Tibial artery (tissue), 4 donors: ENCODE data around the gene SETD3.

Experiments used
- DNase-seq, 2 donors: peaks; one replicate each; pipeline ENCODE4 v3.0.0-alpha.2; 2019
- H3K27ac ChIP-seq, 2 donors: fragments of 200-600 bp; sonication (generic) in 1 of 2; 1 replicate in 1 of 2; 2 replicates in 1 of 2; pipeline ENCODE4 v1.5.1; 2018 to 2019; ENCODE audit warnings: mild to moderate bottlenecking in 1 of 2
- H3K27me3 ChIP-seq, 2 donors: fragments of 200-600 bp; sonication (generic) in 1 of 2; one replicate each; pipeline versions ENCODE4 v1.5.1 to v1.6.0; 2016 to 2019
- H3K36me3 ChIP-seq, 3 donors: fragments of 200-600 bp; sonication (generic) in 2 of 3; one replicate each; pipeline ENCODE4 v1.5.1; 2016 to 2019; ENCODE audit warnings: mild to moderate bottlenecking in 2 of 3
- H3K4me1 ChIP-seq, 4 donors: fragments of 200-600 bp; sonication (generic) in 2 of 4; 1 replicate in 3 of 4; 2 replicates in 1 of 4; pipeline ENCODE4 v1.5.1; 2016 to 2019
- H3K4me3 ChIP-seq, 2 donors: fragments of 200-600 bp; sonication (generic) in 1 of 2; 1 replicate in 1 of 2; 2 replicates in 1 of 2; pipeline ENCODE4 v1.5.1; 2018 to 2019; ENCODE audit warnings: mild to moderate bottlenecking in 2 of 2
- H3K9me3 ChIP-seq, 3 donors: fragments of 200-600 bp; sonication (generic) in 1 of 3; one replicate each; pipeline ENCODE4 v1.5.1; 2016 to 2019
- intact Hi-C: fragments of 100-400 bp; cut with DNase I; formaldehyde crosslinking; loops from one replicate; pipeline ENCODE4 v1.15.0; 2023; ENCODE audit warnings: low total_unique reads
- TF ChIP-seq, protein P1 (sequence below), 2 experiments: fragments of 200-600 bp in 1 of 2; fragments of 450-650 bp in 1 of 2; IDR thresholded peaks; one replicate each; pipeline ENCODE4 v1.5.1; 2017 to 2019; ENCODE audit warnings: antibody characterized with exemption in 2 of 2, mild to moderate bottlenecking in 1 of 2, moderate library complexity in 1 of 2

The SETD3 gene

DNA sequence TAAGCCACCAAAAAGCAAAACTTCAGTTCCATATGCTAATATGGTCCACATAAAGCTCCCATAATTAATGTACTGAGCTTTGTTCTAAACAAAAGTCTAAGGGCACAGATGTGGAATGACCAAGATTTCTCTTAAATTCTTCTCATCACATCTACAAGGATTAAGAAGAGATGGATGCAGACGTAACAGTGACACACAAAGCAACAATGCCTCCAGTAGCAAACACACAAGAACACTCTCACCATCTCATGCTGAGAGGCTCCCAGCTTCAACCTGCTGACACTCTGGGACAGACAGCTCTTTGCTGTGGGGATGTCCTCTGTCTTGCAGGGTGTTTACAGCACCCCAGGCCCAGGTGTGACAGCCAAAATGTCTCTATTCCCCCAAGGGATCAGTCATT lies 48.2 kb downstream of the SETD3 start:
- no peaks in the 10 kb centered on the region for H3K27me3 ChIP-seq
- intact Hi-C loops, result no loop called here
- H3K4me1 ChIP-seq, result peaks cover 0 to 15% (median 5%) of the 10 kb centered on the region in 4 donors
- no peaks in the 10 kb centered on the region for H3K9me3 ChIP-seq
- H3K36me3 ChIP-seq, result peaks cover 18 to 48% (median 29%) of the 10 kb centered on the region in 3 donors
- H3K27ac ChIP-seq, result no peak overlapping the region
- DNase-seq, result no peak
- no peak overlapping the region for H3K4me3 ChIP-seq
- TF ChIP-seq, protein P1, sequence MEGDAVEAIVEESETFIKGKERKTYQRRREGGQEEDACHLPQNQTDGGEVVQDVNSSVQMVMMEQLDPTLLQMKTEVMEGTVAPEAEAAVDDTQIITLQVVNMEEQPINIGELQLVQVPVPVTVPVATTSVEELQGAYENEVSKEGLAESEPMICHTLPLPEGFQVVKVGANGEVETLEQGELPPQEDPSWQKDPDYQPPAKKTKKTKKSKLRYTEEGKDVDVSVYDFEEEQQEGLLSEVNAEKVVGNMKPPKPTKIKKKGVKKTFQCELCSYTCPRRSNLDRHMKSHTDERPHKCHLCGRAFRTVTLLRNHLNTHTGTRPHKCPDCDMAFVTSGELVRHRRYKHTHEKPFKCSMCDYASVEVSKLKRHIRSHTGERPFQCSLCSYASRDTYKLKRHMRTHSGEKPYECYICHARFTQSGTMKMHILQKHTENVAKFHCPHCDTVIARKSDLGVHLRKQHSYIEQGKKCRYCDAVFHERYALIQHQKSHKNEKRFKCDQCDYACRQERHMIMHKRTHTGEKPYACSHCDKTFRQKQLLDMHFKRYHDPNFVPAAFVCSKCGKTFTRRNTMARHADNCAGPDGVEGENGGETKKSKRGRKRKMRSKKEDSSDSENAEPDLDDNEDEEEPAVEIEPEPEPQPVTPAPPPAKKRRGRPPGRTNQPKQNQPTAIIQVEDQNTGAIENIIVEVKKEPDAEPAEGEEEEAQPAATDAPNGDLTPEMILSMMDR (IDR thresholded peaks at IDR 0.05), result no peak

DNA sequence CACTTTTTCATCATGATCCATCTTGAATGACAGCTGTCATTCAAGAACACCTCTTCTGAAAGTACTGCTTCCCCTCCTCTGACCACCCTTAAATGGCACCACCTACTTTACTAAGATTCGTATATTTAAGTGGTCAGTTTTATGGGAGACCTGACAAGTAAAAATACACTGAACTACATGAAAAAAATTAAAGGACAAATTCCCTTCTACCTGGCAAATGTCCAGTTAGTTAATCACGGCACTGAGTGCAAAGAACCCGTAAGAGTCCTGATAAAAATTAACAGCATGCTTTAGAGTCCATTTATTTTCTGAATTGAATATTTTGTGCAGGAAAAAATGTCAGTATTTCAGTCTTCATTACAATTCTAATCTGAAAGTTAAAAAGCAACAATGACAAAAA lies 48.7 kb downstream of the SETD3 start:
- DNase-seq, result no peak
- Histone ChIP-seq H3K9me3 (no peaks in the 10 kb centered on the region), H3K4me1 (peaks cover 0 to 15% (median 5%) of the 10 kb centered on the region in 4 donors), H3K36me3 (peaks cover 13 to 43% (median 29%) of the 10 kb centered on the region in 3 donors), H3K27me3 (no peaks in the 10 kb centered on the region), H3K27ac (no peak overlapping the region), H3K4me3 (no peak overlapping the region)
- TF ChIP-seq, protein P1 (IDR thresholded peaks at IDR 0.05), result no peak
- intact Hi-C loops, result loop anchor here (1.0 kb wide), 1 partner anchor 49 kb away; the partner anchor contains the start of gene CCNK

DNA sequence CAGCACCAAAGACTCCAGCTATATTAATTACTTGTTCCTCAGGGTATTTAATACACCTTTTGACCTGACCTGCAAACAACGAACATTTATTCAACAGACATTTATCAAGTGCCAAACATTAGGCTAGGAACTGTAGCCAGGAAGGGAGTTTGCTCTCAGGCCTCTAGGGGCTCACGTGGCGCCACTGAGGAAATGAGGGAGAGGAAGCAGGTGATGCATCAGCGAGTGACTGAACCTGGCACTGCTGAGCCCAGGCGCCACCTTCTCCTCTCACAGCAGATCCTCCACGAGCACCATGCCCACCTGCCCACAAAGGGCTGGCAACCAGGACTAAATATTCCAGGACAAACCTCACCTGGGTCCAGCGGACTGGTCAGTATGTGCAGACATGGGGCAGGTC lies 50.2 kb downstream of the SETD3 start:
- intact Hi-C loops, result no loop called here
- peaks cover 0 to 15% (median 5%) of the 10 kb centered on the region in 4 donors for H3K4me1 ChIP-seq
- DNase-seq, result no peak
- no peaks in the 10 kb centered on the region for H3K27me3 ChIP-seq
- no peak overlapping the region for H3K27ac ChIP-seq
- H3K9me3 ChIP-seq, result no peaks in the 10 kb centered on the region
- peaks cover 6 to 28% (median 20%) of the 10 kb centered on the region in 3 donors for H3K36me3 ChIP-seq
- TF ChIP-seq, protein P1 (IDR thresholded peaks at IDR 0.05), result no peak
- no peak overlapping the region for H3K4me3 ChIP-seq

DNA sequence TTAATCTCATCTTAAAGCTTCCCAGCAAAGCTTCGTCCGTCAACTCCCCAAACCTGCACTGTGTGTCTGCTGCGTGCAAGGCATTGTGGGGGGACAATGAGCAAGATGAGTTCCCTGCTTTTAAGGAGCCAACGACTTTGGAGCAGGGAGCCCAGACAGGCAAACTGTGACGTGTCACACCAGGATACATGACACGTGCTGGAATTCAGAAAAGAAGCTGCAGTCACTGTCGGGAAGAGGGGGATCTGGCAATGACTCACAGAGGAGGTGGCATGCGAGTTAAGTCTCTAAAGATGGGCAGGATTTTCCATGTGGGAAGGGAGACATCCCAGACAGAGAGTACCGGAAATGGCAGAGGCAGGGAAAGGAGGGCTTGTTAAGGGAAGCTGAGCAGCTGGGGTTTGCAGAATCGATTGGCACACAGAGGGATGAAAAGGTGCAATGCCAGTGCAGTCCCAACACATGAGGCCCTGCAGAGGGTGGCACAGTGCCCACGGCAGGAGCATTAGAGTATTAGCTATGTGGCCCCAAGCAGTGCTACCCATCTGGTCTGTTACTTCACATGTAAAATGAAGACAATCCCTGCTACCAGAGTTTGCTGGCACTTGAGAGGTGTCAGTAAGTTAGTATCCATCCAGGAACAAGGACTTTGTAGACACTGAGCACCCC lies 52.9 kb downstream of the SETD3 start:
- Histone ChIP-seq H3K9me3 (no peaks in the 10 kb centered on the region), H3K36me3 (peaks cover 6 to 21% (median 18%) of the 10 kb centered on the region in 3 donors), H3K4me1 (peaks cover 0 to 15% (median 5%) of the 10 kb centered on the region in 4 donors), H3K27me3 (no peaks in the 10 kb centered on the region), H3K27ac (no peak overlapping the region), H3K4me3 (no peak overlapping the region)
- TF ChIP-seq, protein P1 (IDR thresholded peaks at IDR 0.05), result no peak
- DNase-seq, result no peak
- intact Hi-C loops, result no loop called here

DNA sequence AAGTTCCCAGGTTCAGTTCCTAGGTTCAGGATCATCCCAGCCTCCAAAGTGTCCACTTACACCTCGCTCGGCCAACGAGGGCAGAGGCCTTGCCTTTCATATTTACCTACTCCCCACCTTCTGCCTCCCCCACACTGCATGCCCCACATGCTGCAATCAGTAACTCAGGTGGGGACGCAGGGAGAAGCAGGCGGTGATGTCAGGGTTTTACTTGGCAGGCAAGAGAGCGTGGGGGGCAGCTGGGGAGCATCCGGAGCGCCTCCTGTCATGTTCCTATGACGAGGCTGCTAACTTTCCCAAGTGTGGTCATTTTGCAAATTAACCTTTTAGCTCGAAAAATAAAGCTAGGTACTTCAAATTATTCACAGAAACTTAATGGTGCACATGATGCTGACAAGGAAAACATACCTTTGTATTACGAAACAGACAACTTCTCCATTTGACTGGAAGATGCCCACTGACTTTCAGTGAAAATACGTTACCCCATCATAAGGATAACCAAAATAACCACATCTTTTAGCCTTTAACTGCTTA lies 53.8 kb downstream of the SETD3 start:
- H3K4me1 ChIP-seq, result peaks cover 0 to 14% (median 5%) of the 10 kb centered on the region in 4 donors
- peaks cover 6 to 23% (median 18%) of the 10 kb centered on the region in 3 donors for H3K36me3 ChIP-seq
- TF ChIP-seq, protein P1 (IDR thresholded peaks at IDR 0.05), result no peak
- DNase-seq, result no peak
- no peaks in the 10 kb centered on the region for H3K9me3 ChIP-seq
- intact Hi-C loops, result no loop called here
- H3K27me3 ChIP-seq, result no peaks in the 10 kb centered on the region
- no peak overlapping the region for H3K4me3 ChIP-seq
- H3K27ac ChIP-seq, result no peak overlapping the region
